ENCODE measurements around the gene G2E3.
A peak's percentile ranks its signal among the peaks of the same experiment; 100 is the strongest.

GRCh38 chr14:30657606-30658163 is 98.7 kb downstream of the G2E3 start:
- TF ChIP-seq CTCF (IDR thresholded peaks at IDR 0.05) (peak in 3 of 4 experiments; percentile 20 to 32 (median 22)), EP300 (IDR thresholded peaks at IDR 0.05) (no peak)

All from gastroesophageal sphincter (tissue), 3 donors.